Omental fat pad (tissue), 4 donors: Measurements from ENCODE around the gene SBF1. TPM values are rescaled to one million over a fixed set of nuclear protein-coding genes. Genes with fewer than 3 reads are reported as not detected.

Experiments used
- ATAC-seq: fragments of 150-250 bp; one replicate; pipeline ENCODE4 v1.9.1; 2016; ENCODE audit warnings: mild to moderate bottlenecking, moderate library complexity; ENCODE audit not compliant: low FRiP score
- DNase-seq: peaks from one replicate; pipeline ENCODE4 v3.0.0-alpha.2; 2019; ENCODE audit warnings: low spot score
- total RNA-seq, 4 donors: library from RNA; depleted of rRNA; stranded (reverse); fragments of >200 nt; gene quantifications; one replicate each; pipeline ENCODE4 v1.1.0, GENCODE V29; 2016
- TF ChIP-seq, protein P1 (sequence below), 3 donors: fragments of 450-650 bp; IDR thresholded peaks; one replicate each; pipeline ENCODE4 v1.5.1; 2016 to 2017; ENCODE audit warnings: antibody characterized with exemption in 3 of 3, mild to moderate bottlenecking in 3 of 3, moderate library complexity in 2 of 3

Gene SBF1
- total RNA-seq, 4 donors from 2014 or later = 37.5 to 66.8 (median 43.8) TPM

DNA sequence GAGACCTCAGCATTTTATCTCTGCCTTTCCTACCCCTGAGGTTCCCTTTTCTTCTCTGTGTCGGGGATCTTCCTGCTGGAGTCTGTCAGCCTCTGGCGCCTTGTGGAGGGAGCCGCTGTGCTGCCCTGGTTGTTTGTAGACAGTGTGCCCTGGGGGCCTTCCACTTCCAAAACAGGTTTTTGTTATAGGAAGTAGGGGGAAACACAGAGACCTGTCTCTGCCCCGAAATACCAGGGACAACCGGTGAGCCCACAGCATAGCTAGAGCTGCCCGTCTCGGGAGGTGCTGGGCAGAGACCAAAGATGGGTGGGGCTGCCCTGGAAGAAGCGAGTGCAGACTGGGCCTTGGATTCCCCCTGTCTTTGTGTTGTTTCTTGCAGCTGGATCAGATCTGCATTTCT, 41.2 kb upstream of the SBF1 start:
- ATAC-seq (no peak), DNase-seq (no peak)
- TF ChIP-seq, protein P1, sequence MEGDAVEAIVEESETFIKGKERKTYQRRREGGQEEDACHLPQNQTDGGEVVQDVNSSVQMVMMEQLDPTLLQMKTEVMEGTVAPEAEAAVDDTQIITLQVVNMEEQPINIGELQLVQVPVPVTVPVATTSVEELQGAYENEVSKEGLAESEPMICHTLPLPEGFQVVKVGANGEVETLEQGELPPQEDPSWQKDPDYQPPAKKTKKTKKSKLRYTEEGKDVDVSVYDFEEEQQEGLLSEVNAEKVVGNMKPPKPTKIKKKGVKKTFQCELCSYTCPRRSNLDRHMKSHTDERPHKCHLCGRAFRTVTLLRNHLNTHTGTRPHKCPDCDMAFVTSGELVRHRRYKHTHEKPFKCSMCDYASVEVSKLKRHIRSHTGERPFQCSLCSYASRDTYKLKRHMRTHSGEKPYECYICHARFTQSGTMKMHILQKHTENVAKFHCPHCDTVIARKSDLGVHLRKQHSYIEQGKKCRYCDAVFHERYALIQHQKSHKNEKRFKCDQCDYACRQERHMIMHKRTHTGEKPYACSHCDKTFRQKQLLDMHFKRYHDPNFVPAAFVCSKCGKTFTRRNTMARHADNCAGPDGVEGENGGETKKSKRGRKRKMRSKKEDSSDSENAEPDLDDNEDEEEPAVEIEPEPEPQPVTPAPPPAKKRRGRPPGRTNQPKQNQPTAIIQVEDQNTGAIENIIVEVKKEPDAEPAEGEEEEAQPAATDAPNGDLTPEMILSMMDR (IDR thresholded peaks at IDR 0.05) = no peak

- TF ChIP-seq, protein P1 (IDR thresholded peaks at IDR 0.05) = no peak
- ATAC-seq = no peak
- DNase-seq = no peak
Measured at GRCh38 chr22:50513175-50513574, 38.3 kb upstream of the SBF1 start.

DNA sequence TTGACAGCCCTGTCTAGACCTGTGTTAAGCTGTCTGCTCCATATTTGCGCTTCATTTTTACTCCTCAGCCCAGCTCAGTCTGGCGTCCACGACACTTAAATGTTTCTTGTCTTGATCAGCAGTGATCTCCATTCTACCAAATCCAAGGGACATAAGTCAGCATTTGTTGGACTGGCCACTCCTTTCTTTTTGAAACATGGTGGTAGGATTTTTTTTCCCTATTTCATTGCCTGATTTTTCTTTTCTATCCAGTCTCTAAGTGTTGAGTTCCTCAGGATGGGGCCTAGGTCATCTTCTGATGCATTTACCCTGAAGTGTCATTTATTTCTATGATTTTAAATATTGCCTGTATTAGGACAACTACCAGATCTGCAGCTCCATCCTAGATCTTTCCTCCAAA, 34.1 kb upstream of the SBF1 start:
- ATAC-seq (no peak), DNase-seq (no peak)
- TF ChIP-seq, protein P1 (IDR thresholded peaks at IDR 0.05) = no peak

- ATAC-seq = peak; percentile 79
- TF ChIP-seq, protein P1 (IDR thresholded peaks at IDR 0.05) = no peak
- DNase-seq = peak; percentile 89
Measured at GRCh38 chr22:50507991-50508884, 33.4 kb upstream of the SBF1 start, which contains the start of gene NCAPH2. TSS of gene NCAPH2 (plus strand) at chr22:50508224. CDS start at chr22:50508338, 114 bp downstream.

DNA sequence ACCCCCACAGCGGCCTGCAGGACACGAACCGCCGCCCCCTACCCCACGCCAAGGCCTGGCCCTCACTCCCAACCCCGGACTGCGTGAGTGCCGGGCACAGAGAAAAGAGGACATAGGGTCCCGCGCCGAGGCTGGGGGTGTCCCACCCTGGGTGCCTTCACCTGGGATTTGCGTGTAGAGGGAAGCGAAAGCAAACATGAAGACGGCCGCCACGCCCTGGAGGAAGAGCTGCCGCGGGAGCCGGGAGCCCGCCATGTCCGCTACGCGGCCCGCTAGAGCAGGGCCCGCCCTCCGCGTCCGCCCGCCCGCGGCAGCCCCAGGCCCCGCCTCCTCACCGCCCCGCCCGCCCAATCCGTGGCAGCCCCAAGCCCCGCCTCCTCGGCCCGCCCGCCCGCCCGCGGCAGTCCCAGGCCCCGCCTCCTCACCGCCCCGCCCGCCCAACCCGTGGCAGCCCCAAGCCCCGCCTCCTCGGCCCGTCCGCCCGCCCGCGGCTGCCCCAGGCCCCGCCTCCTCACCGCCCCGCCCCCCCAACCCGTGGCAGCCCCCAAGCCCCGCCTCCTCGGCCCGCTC, 32.7 kb upstream of the SBF1 start, which contains the start of gene LMF2:
Gene LMF2 (minus strand): TSS at position 282 of the 570 bp plus-strand sequence. CDS start 27 bp downstream, at position 255.
- ATAC-seq (peak; percentile 72), DNase-seq (peak; percentile 61)

DNA sequence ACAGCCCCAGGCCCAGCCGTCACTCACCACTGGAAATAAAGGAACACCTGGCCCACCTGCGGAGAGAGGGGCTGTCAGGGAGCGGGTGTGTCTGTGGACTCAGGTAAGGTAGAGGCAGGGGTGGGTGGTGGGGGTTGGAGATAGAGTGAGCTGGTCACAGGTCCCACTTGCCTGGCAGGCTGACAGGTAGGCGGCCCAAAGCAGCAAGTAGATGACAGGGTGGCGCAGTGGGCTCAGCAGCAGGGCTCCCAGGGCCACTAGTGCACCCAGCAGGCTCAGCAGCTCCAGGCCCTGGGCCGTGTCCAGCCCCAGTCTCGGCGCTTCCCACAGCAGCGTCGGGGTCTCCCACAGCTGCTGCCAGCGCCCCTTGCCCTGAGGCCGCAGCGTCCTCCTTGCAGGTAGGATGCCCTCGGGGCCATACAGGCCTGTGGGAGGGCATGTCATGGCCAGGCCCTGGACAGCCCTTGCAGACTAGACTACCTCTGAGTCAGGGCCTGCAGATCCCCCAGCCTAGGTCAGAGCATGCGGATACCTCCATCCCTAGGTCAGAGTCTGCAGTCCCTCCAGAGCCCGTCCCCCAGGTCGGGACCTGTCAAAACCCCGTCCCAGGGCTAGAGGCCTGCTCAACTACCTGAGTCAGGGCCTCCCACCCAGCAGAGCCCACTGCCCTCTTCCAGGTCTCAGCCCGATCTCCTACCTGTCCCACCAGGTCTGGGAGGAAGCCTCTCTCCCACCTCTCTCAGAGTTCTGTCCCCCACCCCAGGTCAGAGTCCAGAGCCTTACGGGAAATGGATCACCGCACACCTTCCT, 32.0 kb upstream of the SBF1 start:
- TF ChIP-seq, protein P1 (IDR thresholded peaks at IDR 0.05) = no peak
- DNase-seq = no peak
- ATAC-seq = peak; percentile 24

More for the DNA sequence above, 32.7 kb upstream of the SBF1 start, which contains the start of gene LMF2:
- TF ChIP-seq, protein P1 (IDR thresholded peaks at IDR 0.05) = no peak
